GM18526 (cell line): ENCODE results near the gene ITIH3.

ENCODE experiments used
- POLR2A ChIP-seq: IDR thresholded peaks from 3 replicates; pipeline ENCODE4 v1.6.1; 2011; ENCODE audit not compliant: insufficient read length; ENCODE audit errors: extremely low read depth

ITIH3 gene

DNA sequence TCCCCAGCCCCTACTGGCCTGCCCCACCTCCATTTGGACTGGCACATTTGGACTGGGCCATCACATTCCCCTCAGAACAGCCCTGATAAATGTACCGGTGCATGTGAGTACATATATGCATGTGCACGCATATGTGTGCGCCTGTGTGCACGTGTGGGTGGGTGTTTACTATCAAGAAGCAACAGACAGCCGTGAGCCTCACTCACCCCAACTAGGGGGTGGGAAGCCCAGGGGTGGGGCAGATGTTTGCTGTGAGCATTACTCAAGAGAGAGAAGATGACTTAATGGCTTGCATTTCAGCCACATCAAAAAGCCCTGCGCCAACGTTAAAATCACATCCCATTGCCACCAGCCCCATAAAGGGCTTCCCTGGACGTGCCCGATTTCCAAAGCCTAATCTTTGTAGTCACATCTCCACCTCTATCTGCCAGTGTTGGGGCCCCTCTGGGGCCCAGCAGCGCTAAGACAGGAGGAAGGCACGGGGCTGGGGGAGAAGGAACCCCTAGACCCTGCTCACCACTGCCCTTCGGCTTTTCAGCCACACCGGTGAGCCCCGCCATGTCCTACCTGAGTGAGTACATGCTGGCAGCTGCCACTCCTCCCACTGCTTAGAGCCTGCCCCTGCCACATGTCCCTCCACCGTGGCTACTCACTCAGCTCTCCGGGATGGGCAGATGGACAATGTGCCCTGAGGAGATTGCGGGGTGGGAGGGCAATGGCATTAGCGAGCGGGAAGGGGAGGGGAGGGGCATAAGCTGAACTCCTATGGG is 10.9 kb downstream of the ITIH3 start:
- TF ChIP-seq POLR2A, result no peak

- no peak for TF ChIP-seq POLR2A
These were observed 14.6 kb downstream of the ITIH3 start for GRCh38 chr3:52809149-52809548.

DNA sequence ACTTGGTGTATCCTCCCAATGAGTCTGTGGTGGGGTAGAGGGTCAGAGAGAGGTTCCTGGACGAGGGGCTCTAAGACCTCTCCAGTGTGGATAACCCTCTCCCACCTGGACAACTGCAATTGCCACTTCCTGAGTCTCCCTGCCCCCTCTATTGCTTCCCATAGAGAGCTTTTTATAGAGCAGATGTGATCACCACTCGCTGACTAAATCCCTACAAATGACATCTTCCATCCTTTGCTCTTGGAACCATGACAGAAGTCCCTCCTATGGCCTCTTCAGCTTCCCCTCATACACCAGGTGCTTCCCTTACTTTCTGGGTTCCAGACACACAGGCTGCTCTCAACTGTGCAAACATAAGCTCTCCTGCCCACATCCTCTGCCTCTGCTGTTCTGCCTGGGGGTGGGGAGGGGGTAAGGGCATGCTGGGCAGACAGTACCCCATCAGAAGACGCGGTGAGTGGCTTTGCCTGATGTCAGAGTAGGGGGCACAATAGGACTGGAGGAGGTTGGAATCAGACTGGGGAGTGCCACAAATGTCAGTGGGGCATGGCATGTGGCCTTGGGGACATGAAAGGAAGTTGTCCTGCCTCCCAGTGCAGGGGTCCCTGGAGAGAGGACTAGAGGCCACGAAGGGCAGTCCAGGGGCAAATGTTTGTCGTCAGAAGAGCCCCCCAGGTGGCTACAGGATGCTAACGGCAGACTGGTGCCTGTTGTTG is 15.2 kb downstream of the ITIH3 start:
- no peak for TF ChIP-seq POLR2A

- TF ChIP-seq POLR2A, result no peak
These were observed 16.3 kb downstream of the ITIH3 start for GRCh38 chr3:52810923-52811322.

DNA sequence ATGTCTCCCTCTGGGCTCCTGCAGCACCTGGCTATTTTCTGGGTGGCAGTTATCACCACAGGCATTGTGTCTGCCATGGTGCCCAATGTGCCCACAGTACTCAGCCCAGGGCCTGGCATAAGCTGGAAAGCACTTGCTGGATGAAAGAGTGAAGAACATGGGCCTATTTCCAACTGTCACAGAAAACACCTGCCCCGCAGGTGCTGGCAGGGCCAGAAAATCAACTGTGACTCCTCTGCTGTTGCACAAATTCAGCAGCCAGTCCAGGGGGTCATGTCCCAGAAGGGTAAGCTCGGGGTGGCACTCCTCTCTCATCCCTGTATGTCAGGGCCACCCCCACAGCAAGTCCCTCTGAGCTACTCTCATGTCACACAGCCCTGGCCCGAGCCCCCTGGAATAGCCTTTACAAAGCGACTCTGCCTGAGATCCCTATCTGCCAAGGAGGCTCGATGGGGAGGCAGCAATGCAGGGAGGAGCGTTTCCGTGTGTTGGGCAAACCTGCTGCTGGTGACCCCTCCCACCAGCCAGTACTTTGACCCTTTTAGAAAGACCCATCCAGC is 16.9 kb downstream of the ITIH3 start:
- no peak for TF ChIP-seq POLR2A

- no peak for TF ChIP-seq POLR2A
These were observed 19.2 kb downstream of the ITIH3 start for GRCh38 chr3:52813810-52814209.

- TF ChIP-seq POLR2A, result no peak
These were observed 21.6 kb downstream of the ITIH3 start for GRCh38 chr3:52816199-52816598.

DNA sequence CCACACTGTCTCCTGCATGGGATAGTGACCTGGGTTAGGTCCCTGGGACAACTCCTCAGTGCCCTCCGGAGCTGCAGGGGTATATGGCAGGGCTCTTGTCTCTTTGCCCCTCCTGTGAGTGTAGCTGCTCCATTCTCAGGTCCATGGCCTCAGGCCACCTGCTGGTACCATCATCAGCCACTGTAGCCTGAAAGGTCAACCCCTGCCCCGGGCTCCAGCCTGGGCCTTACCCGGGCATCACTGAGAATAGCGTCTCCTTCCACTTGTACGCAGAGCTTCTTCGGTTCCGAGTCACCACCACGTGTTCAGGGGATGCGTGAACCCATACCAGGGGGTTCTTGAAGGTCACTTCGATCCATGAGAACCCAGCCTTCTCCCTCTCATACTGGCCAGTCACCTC is 22.1 kb downstream of the ITIH3 start:
- TF ChIP-seq POLR2A, result no peak

DNA sequence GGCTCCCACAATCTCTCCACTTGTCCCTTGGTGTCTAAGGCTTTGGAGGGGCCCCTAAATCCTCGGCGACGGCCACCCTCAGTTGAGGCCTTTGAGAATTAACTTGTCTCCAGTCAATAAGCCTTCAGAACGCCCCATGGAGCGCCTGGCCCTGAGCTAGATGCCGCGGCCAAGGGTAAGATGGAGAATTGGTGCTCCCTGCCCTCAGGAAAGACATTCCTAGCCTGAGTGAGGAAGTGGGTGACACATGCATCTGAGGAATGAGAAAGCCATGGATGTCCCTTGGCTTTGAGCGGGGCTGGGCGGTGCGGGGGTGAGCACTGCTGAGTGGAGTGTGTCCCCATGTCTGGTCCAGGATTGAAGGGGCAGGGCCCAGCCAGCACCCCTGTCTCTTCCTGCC is 22.6 kb downstream of the ITIH3 start:
- no peak for TF ChIP-seq POLR2A

GRCh38 chr3:52817860-52818259 is 23.3 kb downstream of the ITIH3 start:
- TF ChIP-seq POLR2A, result no peak

DNA sequence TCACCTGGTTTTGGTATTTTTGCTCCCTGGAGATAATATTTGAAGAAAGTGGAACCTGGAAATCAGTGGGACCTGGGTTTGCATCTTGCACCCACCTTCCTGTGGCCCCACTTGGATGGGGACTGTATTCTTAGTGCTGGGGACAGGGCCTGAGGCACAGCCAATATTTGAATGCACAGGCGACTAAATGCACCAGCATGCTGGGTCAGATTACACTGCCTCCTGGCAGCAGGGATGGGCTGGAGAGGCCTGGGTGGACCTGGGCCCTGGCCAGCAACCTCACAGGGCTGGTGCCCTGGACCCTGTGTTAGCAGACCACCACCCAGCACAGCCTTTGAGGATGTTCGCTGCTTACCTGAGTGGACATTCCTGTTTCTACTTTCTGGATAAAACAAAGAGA is 25.3 kb downstream of the ITIH3 start:
- no peak for TF ChIP-seq POLR2A

DNA sequence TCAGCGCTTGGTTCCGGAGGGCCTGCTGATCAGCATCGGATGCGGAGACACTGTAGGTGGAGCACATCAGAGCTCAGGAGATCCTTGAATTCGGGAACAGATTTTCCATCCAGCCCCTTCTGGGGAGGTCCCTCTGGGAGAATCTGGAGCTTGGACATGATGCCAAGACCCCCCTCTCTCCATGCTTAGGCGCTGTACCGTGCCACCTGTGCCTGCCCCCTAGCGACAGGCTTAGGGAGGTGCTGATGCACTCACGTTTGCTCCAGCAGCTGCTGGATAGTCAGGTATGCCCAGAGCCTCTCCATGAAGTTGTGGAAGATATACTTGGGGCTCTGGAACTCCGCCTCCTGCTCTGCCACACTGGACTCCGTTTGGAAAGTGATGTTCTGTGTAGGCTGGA is 26.1 kb downstream of the ITIH3 start:
- TF ChIP-seq POLR2A, result no peak

GRCh38 chr3:52822363-52822762 is 27.8 kb downstream of the ITIH3 start:
- TF ChIP-seq POLR2A, result no peak

GRCh38 chr3:52824037-52824436 is 29.4 kb downstream of the ITIH3 start:
- no peak for TF ChIP-seq POLR2A

- TF ChIP-seq POLR2A, result no peak
These were observed 32.8 kb downstream of the ITIH3 start for GRCh38 chr3:52827441-52827840.

- TF ChIP-seq POLR2A, result no peak
These were observed 33.3 kb downstream of the ITIH3 start for GRCh38 chr3:52827866-52828376.

GRCh38 chr3:52829482-52829881 is 34.9 kb downstream of the ITIH3 start:
- TF ChIP-seq POLR2A, result no peak

DNA sequence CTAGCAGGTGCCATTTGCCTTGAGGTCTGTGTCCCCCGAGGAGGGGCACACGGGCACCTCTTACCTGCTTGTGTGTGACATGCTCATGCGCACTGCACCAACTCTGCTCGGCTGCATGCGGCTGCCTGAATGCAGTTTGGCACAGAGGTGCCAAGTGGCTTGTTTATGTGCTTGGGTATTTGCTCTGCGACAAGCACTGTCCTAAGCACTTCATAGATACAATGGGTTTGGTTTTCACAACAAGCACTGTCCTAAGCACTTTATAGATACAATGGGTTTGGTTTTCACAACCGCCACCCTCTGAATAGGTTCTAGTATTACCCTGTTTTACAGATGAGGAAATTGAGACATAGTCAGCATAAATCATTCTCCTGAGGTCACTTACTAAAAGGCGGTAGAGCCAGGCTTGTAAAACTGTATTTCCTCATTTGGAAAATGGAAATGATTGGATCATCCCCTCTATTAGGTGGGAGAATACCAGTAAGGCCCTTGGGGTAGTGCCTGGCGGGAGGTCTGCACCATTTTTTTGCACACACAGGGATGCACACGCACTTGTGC is 35.4 kb downstream of the ITIH3 start:
- no peak for TF ChIP-seq POLR2A
